CD14-positive monocyte (primary cell): ENCODE data around the gene TRIM59. TPM values are rescaled to one million over a fixed set of nuclear protein-coding genes. Genes with fewer than 3 reads are reported as not detected.

Experiments
- DNase-seq, 3 donors: peaks; one replicate each; pipeline ENCODE4 v3.0.0-alpha.2; 2011 to 2022
- H2AFZ ChIP-seq: 2 replicates; pipeline ENCODE4 v1.6.0; 2012; ENCODE audit warnings: mild to moderate bottlenecking, low read depth, low read length, inconsistent platforms; ENCODE audit not compliant: insufficient read depth, poor library complexity, severe bottlenecking
- H3K27ac ChIP-seq, 2 donors: 1 replicate in 1 of 2; 2 replicates in 1 of 2; pipeline ENCODE4 v1.5.1; 2012 to 2013; ENCODE audit warnings: low read length in 2 of 2, control low read depth in 1 of 2, inconsistent platforms in 1 of 2, low read depth in 1 of 2, mild to moderate bottlenecking in 1 of 2
- H3K27me3 ChIP-seq, 2 donors: one replicate each; pipeline versions ENCODE4 v1.6.0 to v1.6.1; 2011 to 2013; ENCODE audit warnings: low read length in 2 of 2; ENCODE audit not compliant: control insufficient read depth in 2 of 2, insufficient read depth in 2 of 2
- H3K36me3 ChIP-seq, 2 donors: replicated peaks in 1 of 2; 1 replicate in 1 of 2; 2 replicates in 1 of 2; pipeline versions ENCODE4 v1.5.1 to v1.6.1; 2012 to 2013; ENCODE audit warnings: low read length in 2 of 2, control low read depth in 1 of 2, inconsistent platforms in 1 of 2, mild to moderate bottlenecking in 1 of 2; ENCODE audit not compliant: insufficient read depth in 2 of 2, control insufficient read depth in 1 of 2
- H3K4me1 ChIP-seq, 2 donors: 1 replicate in 1 of 2; 2 replicates in 1 of 2; pipeline versions ENCODE4 v1.5.1 to v1.6.1; 2012 to 2013; ENCODE audit warnings: low read length in 2 of 2, control low read depth in 1 of 2, inconsistent platforms in 1 of 2, mild to moderate bottlenecking in 1 of 2, moderate library complexity in 1 of 2; ENCODE audit not compliant: insufficient read depth in 2 of 2, control insufficient read depth in 1 of 2
- H3K4me2 ChIP-seq: replicated peaks from 2 replicates; pipeline ENCODE3; 2012; ENCODE audit warnings: low read length, moderate library complexity, mild to moderate bottlenecking; ENCODE audit not compliant: poor library complexity, severe bottlenecking; ENCODE audit errors: extremely low read depth
- H3K4me3 ChIP-seq, 3 experiments: fragments of 200-600 bp in 1 of 3; sonication (generic) in 1 of 3; replicated peaks in 1 of 3; 1 replicate in 2 of 3; 2 replicates in 1 of 3; pipeline ENCODE4 v1.5.1; 2011 to 2013; ENCODE audit warnings: low read length in 3 of 3, mild to moderate bottlenecking in 3 of 3, control low read depth in 2 of 3, low read depth in 2 of 3, inconsistent platforms in 1 of 3, moderate library complexity in 1 of 3
- H3K79me2 ChIP-seq: 2 replicates; pipeline ENCODE4 v1.6.0; 2012; ENCODE audit warnings: mild to moderate bottlenecking, control low read depth, inconsistent platforms, low read length, moderate library complexity; ENCODE audit not compliant: insufficient read depth
- H3K9ac ChIP-seq: 2 replicates; pipeline ENCODE4 v1.6.0; 2017; ENCODE audit warnings: low read length, mild to moderate bottlenecking; ENCODE audit not compliant: insufficient read depth, poor library complexity, severe bottlenecking
- H3K9me3 ChIP-seq, 2 donors: replicated peaks in 1 of 2; 1 replicate in 1 of 2; 2 replicates in 1 of 2; pipeline versions ENCODE4 v1.5.1 to v1.6.1; 2012 to 2013; ENCODE audit warnings: low read length in 2 of 2, control low read depth in 1 of 2; ENCODE audit not compliant: control insufficient read depth in 1 of 2, insufficient read depth in 1 of 2
- H4K20me1 ChIP-seq: 2 replicates; pipeline ENCODE4 v1.6.0; 2012; ENCODE audit warnings: mild to moderate bottlenecking, low read length, control low read depth, moderate library complexity; ENCODE audit not compliant: insufficient read depth
- H3K27ac Mint-ChIP-seq, 7 donors: one replicate each; pipeline ENCODE4 v1.8.0; 2020; ENCODE audit warnings: mild to moderate bottlenecking in 7 of 7, mixed read lengths in 7 of 7, moderate library complexity in 6 of 7, inconsistent platforms in 2 of 7
- H3K27me3 Mint-ChIP-seq, 3 donors: one replicate each; pipeline ENCODE4 v1.8.0; 2021 to 2022; ENCODE audit warnings: low read depth in 3 of 3, mild to moderate bottlenecking in 3 of 3, mixed read lengths in 3 of 3, moderate library complexity in 3 of 3, inconsistent platforms in 1 of 3
- H3K36me3 Mint-ChIP-seq, 2 donors: one replicate each; pipeline ENCODE4 v1.8.0; 2020; ENCODE audit warnings: mixed read lengths in 2 of 2, inconsistent platforms in 1 of 2, mild to moderate bottlenecking in 1 of 2
- H3K4me1 Mint-ChIP-seq: one replicate; pipeline ENCODE4 v1.8.0; 2020; ENCODE audit warnings: mild to moderate bottlenecking, mixed read lengths
- H3K4me3 Mint-ChIP-seq, 2 donors: one replicate each; pipeline ENCODE4 v1.8.0; 2020; ENCODE audit warnings: mild to moderate bottlenecking in 2 of 2, mixed read lengths in 2 of 2, moderate library complexity in 1 of 2
- H3K9me3 Mint-ChIP-seq, 7 donors: one replicate each; pipeline ENCODE4 v1.8.0; 2020 to 2022; ENCODE audit warnings: mixed read lengths in 7 of 7, mild to moderate bottlenecking in 6 of 7, moderate library complexity in 6 of 7, inconsistent platforms in 2 of 7
- CTCF ChIP-seq: fragments of 200-600 bp; IDR thresholded peaks from one replicate; pipeline ENCODE4 v1.8.0; 2022; ENCODE audit warnings: antibody characterized with exemption, mild to moderate bottlenecking
- WGBS: methylation state at CpG from one replicate; pipeline ENCODE4 v1.1.5; 2013; ENCODE audit warnings: missing lambda C conversion rate; ENCODE audit not compliant: insufficient coverage; 5-methylcytosine and 5-hydroxymethylcytosine counted together
- intact Hi-C, 2 donors: fragments of 100-400 bp; cut with micrococcal nuclease; formaldehyde crosslinking; loops; one replicate each; pipeline versions ENCODE4 v1.15.0 to v1.15.1; 2023
- polyA plus RNA-seq, 3 donors: library from polyadenylated mRNA; depleted of rRNA in 1 of 3; unstranded in 2 of 3; stranded (reverse) in 1 of 3; fragments of 300-500 nt in 2 of 3; fragments of >200 nt in 1 of 3; fragmentation: Illumina TruSeq in 2 of 3; gene quantifications; 1 replicate in 2 of 3; 2 replicates in 1 of 3; pipeline ENCODE4 v1.2.3, GENCODE V29; 2012 to 2021

The TRIM59 gene
- polyA plus RNA-seq, 3 donors: 2.5 to 4.2 (median 4.2) TPM

- peaks cover 0 to 2% (median 1%) of the 10 kb centered on the region in 3 donors for H3K27me3 Mint-ChIP-seq
- H3K4me3 Mint-ChIP-seq: no peak overlapping the region
- no peak overlapping the region for H3K27ac Mint-ChIP-seq
- H3K27ac ChIP-seq: no peak overlapping the region
- intact Hi-C loops: no loop called here
- H3K79me2 ChIP-seq: no peaks in the 10 kb centered on the region
- 100% methylated on average over 2 of the region's 3 CpGs for WGBS
- H4K20me1 ChIP-seq: no peaks in the 10 kb centered on the region
- no peak overlapping the region for H3K4me3 ChIP-seq
- no peaks in the 10 kb centered on the region for H3K27me3 ChIP-seq
- H3K36me3 ChIP-seq: no peaks in the 10 kb centered on the region
- DNase-seq: no peak
- no peak overlapping the region for H3K9ac ChIP-seq
- no peak for TF ChIP-seq CTCF
- peaks cover 11% of the 10 kb centered on the region in 2 donors for H3K4me1 ChIP-seq
- no peaks in the 10 kb centered on the region for H3K36me3 Mint-ChIP-seq
- no peaks in the 10 kb centered on the region for H3K9me3 Mint-ChIP-seq
- H3K4me1 Mint-ChIP-seq: peaks cover 17% of the 10 kb centered on the region
- H3K9me3 ChIP-seq: no peaks in the 10 kb centered on the region
- no peak overlapping the region for H2AFZ ChIP-seq
- no peak overlapping the region for H3K4me2 ChIP-seq
Observed at GRCh38 chr3:160460033-160460432, 10.4 kb upstream of the TRIM59 start.

DNA sequence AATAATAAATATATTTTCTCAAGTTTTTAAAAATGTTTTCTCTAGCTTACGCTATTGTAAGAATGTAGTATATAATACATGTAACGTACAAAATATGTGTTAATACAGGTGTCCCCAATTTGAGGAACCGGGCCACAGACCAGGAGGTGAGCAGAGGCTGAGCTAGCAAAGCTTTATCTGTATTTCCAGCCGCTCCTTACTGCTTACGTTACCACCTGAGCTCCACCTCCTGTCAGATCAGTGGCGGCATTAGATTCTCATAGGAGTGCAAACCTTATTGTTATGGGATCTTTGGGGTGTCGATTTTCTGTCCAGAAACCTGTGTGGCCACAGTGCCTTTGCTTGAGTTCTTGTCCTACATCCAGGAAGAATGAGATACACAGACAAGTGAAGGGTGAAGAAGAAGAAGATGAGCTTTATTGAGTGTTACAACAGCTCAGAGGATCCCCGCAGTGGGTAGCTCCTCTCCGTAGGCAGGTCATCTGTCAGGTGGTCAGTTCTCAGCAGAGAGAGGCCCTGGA, 9.9 kb upstream of the TRIM59 start:
- Histone ChIP-seq H3K27me3 (no peaks in the 10 kb centered on the region), H3K9ac (no peak overlapping the region), H3K4me2 (no peak overlapping the region), H2AFZ (no peak overlapping the region), H3K4me1 (peaks cover 11% of the 10 kb centered on the region in 2 donors), H4K20me1 (no peaks in the 10 kb centered on the region), H3K27ac (no peak overlapping the region), H3K79me2 (no peaks in the 10 kb centered on the region), H3K9me3 (no peaks in the 10 kb centered on the region), H3K36me3 (no peaks in the 10 kb centered on the region), H3K4me3 (no peak overlapping the region)
- DNase-seq: no peak
- no peak for TF ChIP-seq CTCF
- Mint-ChIP-seq H3K27me3 (peaks cover 0 to 2% (median 1%) of the 10 kb centered on the region in 3 donors), H3K4me3 (no peak overlapping the region), H3K9me3 (no peaks in the 10 kb centered on the region), H3K27ac (no peak overlapping the region), H3K36me3 (no peaks in the 10 kb centered on the region), H3K4me1 (peaks cover 17% of the 10 kb centered on the region)
- WGBS: 94% methylated on average over 2 of the region's 9 CpGs
- intact Hi-C loops: no loop called here
